Right lobe of liver (tissue), 6 donors: ENCODE measurements around the gene ERVH48-1. TPM values are rescaled to one million over a fixed set of nuclear protein-coding genes. Genes with fewer than 3 reads are reported as not detected.

Source experiments
- ATAC-seq, 4 donors: fragments of 200-7000 bp; cut with Tn5 transposase; one replicate each; pipeline ENCODE4 v1.9.1; 2020; ENCODE audit warnings: mild to moderate bottlenecking in 4 of 4, moderate library complexity in 4 of 4
- DNase-seq, 3 donors: peaks; one replicate each; pipeline ENCODE4 v3.0.0-alpha.2; 2020
- H3K27ac ChIP-seq, 3 donors: fragments of 200-600 bp; one replicate each; pipeline ENCODE4 v1.8.0; 2022
- H3K27me3 ChIP-seq, 2 donors: fragments of 200-600 bp; one replicate each; pipeline ENCODE4 v1.8.0; 2022
- H3K36me3 ChIP-seq, 4 donors: fragments of 200-600 bp; sonication (generic) in 1 of 4; one replicate each; pipeline versions ENCODE4 v1.5.1 to v1.8.0; 2017 to 2022; ENCODE audit warnings: control low read depth in 1 of 4
- H3K4me1 ChIP-seq, 4 donors: fragments of 200-600 bp; sonication (generic) in 1 of 4; one replicate each; pipeline versions ENCODE4 v1.5.1 to v1.8.0; 2017 to 2022; ENCODE audit warnings: control low read depth in 1 of 4
- H3K4me3 ChIP-seq, 3 donors: fragments of 200-600 bp; one replicate each; pipeline ENCODE4 v1.8.0; 2022
- H3K9me3 ChIP-seq, 4 donors: fragments of 200-600 bp; sonication (generic) in 1 of 4; one replicate each; pipeline versions ENCODE4 v1.5.1 to v1.8.0; 2017 to 2022; ENCODE audit warnings: control low read depth in 1 of 4
- POLR2A ChIP-seq: fragments of 450-650 bp; IDR thresholded peaks from one replicate; pipeline ENCODE4 v1.6.1; 2017; ENCODE audit warnings: antibody characterized with exemption, mild to moderate bottlenecking
- WGBS: methylation state at CpG from one replicate; pipeline ENCODE4 v1.1.6; 2018; ENCODE audit warnings: low coverage, low lambda C conversion rate; ENCODE audit not compliant: insufficient coverage; ENCODE audit errors: missing lambda C conversion rate; 5-methylcytosine and 5-hydroxymethylcytosine counted together
- intact Hi-C, 2 donors: fragments of 100-400 bp; cut with DNase I; formaldehyde crosslinking; loops; one replicate each; pipeline versions ENCODE4 v1.11.2 to v1.14.1; 2022
- microRNA-seq, 2 donors: library from miRNA; unstranded; fragments of <30 nt; microRNA quantifications; one replicate each; pipeline ENCODE4, GENCODE V29; 2019 to 2020
- small RNA-seq, 2 experiments: library from RNA; depleted of rRNA; stranded (forward); fragments of <200 nt; gene quantifications; one replicate each; pipeline ENCODE3, GENCODE V24; 2016
- total RNA-seq, 6 experiments: library from RNA; depleted of rRNA in 2 of 6; stranded (reverse); fragments of >200 nt in 2 of 6; fragmentation: NEBNext Ultra II Directional in 3 of 6; extraction: Animal tissue kit (Norgen Biotek cat#: 25700) in 3 of 6; gene quantifications; one replicate each; pipeline versions ENCODE4 v1.1.0 to v1.2.4, GENCODE V29; 2016 to 2023
- TF ChIP-seq, protein P1 (sequence below), 4 donors: fragments of 200-600 bp in 3 of 4; fragments of 450-650 bp in 1 of 4; IDR thresholded peaks; one replicate each; pipeline versions ENCODE4 v1.5.1 to v1.8.0; 2016 to 2022; ENCODE audit warnings: antibody characterized with exemption in 4 of 4, mild to moderate bottlenecking in 2 of 4
- donor health status: DM: no; HTN: yes; CAD: no.
- donor health status: DM: no; HTN: no; CAD: no.
- donor health status: DM: no; HTN: no; CAD: no.
- donor health status: DM: no; HTN: yes; CAD: no.
- donor health status: DM: no; HTN: yes; CAD: no.

Gene ERVH48-1
- total RNA-seq, 6 experiments from 2014 or later, result 0.09 to 0.10 TPM; not detected in 4

GRCh38 chr21:42868196-42868595, 57.2 kb downstream of the ERVH48-1 start:
- Histone ChIP-seq H3K27ac (no peak overlapping the region), H3K9me3 (no peaks in the 10 kb centered on the region), H3K4me3 (no peak overlapping the region), H3K36me3 (peaks cover 0 to 38% (median 15%) of the 10 kb centered on the region in 4 donors), H3K4me1 (peaks cover 0 to 7% (median 0%) of the 10 kb centered on the region in 4 donors), H3K27me3 (no peaks in the 10 kb centered on the region)
- ATAC-seq (no peak), DNase-seq (no peak)
- no peak for TF ChIP-seq POLR2A
- TF ChIP-seq, protein P1, sequence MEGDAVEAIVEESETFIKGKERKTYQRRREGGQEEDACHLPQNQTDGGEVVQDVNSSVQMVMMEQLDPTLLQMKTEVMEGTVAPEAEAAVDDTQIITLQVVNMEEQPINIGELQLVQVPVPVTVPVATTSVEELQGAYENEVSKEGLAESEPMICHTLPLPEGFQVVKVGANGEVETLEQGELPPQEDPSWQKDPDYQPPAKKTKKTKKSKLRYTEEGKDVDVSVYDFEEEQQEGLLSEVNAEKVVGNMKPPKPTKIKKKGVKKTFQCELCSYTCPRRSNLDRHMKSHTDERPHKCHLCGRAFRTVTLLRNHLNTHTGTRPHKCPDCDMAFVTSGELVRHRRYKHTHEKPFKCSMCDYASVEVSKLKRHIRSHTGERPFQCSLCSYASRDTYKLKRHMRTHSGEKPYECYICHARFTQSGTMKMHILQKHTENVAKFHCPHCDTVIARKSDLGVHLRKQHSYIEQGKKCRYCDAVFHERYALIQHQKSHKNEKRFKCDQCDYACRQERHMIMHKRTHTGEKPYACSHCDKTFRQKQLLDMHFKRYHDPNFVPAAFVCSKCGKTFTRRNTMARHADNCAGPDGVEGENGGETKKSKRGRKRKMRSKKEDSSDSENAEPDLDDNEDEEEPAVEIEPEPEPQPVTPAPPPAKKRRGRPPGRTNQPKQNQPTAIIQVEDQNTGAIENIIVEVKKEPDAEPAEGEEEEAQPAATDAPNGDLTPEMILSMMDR (IDR thresholded peaks at IDR 0.05), result no peak
- 83% methylated on average over 1 of the region's 10 CpGs for WGBS
- intact Hi-C loops, result no loop called here

Small RNA genes within 50 kb of the gene (microRNA-seq; reads per million reads assigned to microRNA genes)
- gene MIR5692B, result 0 reads per million in 2 donors

Small RNA genes within 50 kb of the gene (small RNA-seq; reads per million reads assigned to genes)
- 0 reads per million in 2 experiments for gene MIR5692B

Other genes starting within 250 kb of the ERVH48-1 start
- gene WDR4, start 46.1 kb downstream of the ERVH48-1 start, total RNA-seq, result 10 to 100 TPM in 1 of 6 experiments, 1 to 10 TPM in 5; 6.3 to 10.5 (median 8.0) TPM
- 10 to 100 TPM; 18.9 to 39.1 (median 23.6) TPM for gene NDUFV3, start 32.3 kb downstream of the ERVH48-1 start, total RNA-seq
- 1 to 10 TPM; 6.2 to 9.5 (median 7.4) TPM for gene PKNOX1, start 48.9 kb upstream of the ERVH48-1 start, total RNA-seq
- gene CBS, start 150.2 kb upstream of the ERVH48-1 start, total RNA-seq, result 100 to 1,000 TPM in 4 of 6 experiments, 10 to 100 TPM in 2; 63.5 to 355 (median 222) TPM
- gene U2AF1, start 181.9 kb upstream of the ERVH48-1 start, total RNA-seq, result 10 to 100 TPM in 4 of 6 experiments, 1 to 10 TPM in 2; 9.6 to 18.6 (median 14.0) TPM
- 10 to 100 TPM in 2 of 6 experiments, under 1 TPM in 2, not detected in 2; 0.80 to 17.2 (median 5.7) TPM for gene CRYAA, start 243.4 kb upstream of the ERVH48-1 start, total RNA-seq